Activated T-helper 2 cell treated with anti-CD3 and anti-CD28 coated beads, Interferon-gamma antibody, Interleukin-2, Interleukin-4, amounts not matched to agents 10 μg/mL and 5 μg/mL and 100 μg/mL, durations not matched to agents 14 hours and 24 hours and 36 hours (primary cell): ENCODE measurements around the gene ACER2. TPM values are rescaled to one million over a fixed set of nuclear protein-coding genes. Genes with fewer than 3 reads are reported as not detected.

Experiments
- DNase-seq: peaks from one replicate; pipeline ENCODE4 v3.0.0; 2021; ENCODE audit warnings: low spot score
- H3K27ac Mint-ChIP-seq: one replicate; pipeline ENCODE4 v1.8.0; 2021; ENCODE audit warnings: mixed read lengths
- H3K27me3 Mint-ChIP-seq: one replicate; pipeline ENCODE4 v1.8.0; 2021; ENCODE audit warnings: low read depth, mixed read lengths
- H3K36me3 Mint-ChIP-seq: one replicate; pipeline ENCODE4 v1.8.0; 2021; ENCODE audit warnings: low read depth, mixed read lengths
- H3K4me1 Mint-ChIP-seq: one replicate; pipeline ENCODE4 v1.8.0; 2021; ENCODE audit warnings: low read depth, mixed read lengths
- H3K4me3 Mint-ChIP-seq: one replicate; pipeline ENCODE4 v1.8.0; 2021; ENCODE audit warnings: low read depth, mild to moderate bottlenecking, moderate library complexity, mixed read lengths
- H3K9me3 Mint-ChIP-seq: one replicate; pipeline ENCODE4 v1.8.0; 2021; ENCODE audit warnings: mixed read lengths
- intact Hi-C: fragments of 100-400 bp; cut with micrococcal nuclease; formaldehyde crosslinking; loops from one replicate; pipeline ENCODE4 v1.15.1; 2023
- total RNA-seq: library from RNA; stranded (reverse); gene quantifications from 2 replicates; pipeline ENCODE4 v1.2.3, GENCODE V29; 2022

Gene ACER2
- total RNA-seq, 1 donor from 2014 or later, result 1.0 TPM

DNA sequence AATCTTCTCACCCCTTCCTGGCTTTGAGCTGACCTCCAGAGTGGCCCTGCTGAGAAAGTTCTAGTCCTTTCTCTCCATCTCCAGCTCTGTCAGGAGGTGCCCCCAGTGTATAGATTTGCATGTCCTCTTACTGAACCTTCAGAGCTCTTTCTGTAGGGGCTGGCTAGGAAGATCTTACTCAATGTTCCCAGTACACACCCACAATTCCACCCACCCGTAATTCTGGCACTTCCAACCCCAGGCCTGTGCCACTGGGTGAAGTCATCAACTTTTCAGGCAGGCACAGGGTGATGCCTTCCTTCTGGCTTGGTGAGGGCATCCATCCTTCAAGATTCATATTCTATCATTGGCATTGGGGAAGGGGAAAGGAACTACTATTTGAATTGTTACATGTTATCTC is 75.9 kb downstream of the ACER2 start:
- no peaks in the 10 kb centered on the region for H3K9me3 Mint-ChIP-seq
- H3K27me3 Mint-ChIP-seq, result peaks cover 10% of the 10 kb centered on the region
- H3K4me1 Mint-ChIP-seq, result peaks cover 3% of the 10 kb centered on the region
- H3K27ac Mint-ChIP-seq, result no peak overlapping the region
- H3K36me3 Mint-ChIP-seq, result no peaks in the 10 kb centered on the region
- H3K4me3 Mint-ChIP-seq, result no peak overlapping the region
- intact Hi-C loops, result no loop called here
- DNase-seq, result no peak

DNA sequence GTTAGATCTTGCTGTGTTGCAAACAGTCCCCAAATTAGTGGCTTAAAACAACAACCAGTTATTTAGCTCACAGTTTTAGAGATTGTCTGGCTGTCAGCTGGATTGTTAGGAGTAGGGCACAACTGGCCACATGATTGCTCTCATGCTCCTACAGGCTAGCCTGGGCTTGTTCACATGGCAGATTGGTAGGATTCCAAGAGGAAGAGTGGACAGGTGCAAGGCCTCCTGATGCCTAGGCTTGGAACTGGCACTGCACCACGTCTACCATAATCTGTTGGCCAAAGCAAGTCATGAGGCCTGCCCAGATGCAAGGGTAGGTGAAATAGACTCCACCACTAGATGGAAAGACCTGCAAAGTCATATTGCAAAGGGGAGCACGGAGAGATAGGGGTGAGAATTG is 76.4 kb downstream of the ACER2 start:
- H3K4me1 Mint-ChIP-seq, result peaks cover 3% of the 10 kb centered on the region
- DNase-seq, result no peak
- H3K36me3 Mint-ChIP-seq, result no peaks in the 10 kb centered on the region
- no peaks in the 10 kb centered on the region for H3K9me3 Mint-ChIP-seq
- intact Hi-C loops, result no loop called here
- peaks cover 9% of the 10 kb centered on the region for H3K27me3 Mint-ChIP-seq
- no peak overlapping the region for H3K4me3 Mint-ChIP-seq
- no peak overlapping the region for H3K27ac Mint-ChIP-seq

DNA sequence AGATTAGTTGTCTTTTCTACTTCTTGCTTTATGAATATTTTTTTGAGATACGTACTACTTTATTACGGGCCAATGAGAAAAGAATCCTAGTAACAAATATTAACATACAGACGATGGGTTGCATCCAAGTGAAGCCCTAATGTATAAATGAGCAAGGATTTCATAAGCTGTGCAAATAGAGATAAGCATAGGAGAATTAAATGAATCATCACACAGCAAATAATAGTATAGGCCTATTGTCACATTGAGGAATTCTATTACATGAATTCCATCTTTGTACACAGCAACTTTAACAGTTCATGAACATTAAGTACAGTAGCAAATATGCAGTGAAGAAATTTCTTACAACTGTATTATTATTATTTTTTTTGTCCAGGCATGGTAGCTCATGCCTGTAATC is 78.0 kb downstream of the ACER2 start:
- Mint-ChIP-seq H3K36me3 (no peaks in the 10 kb centered on the region), H3K27ac (no peak overlapping the region), H3K27me3 (peaks cover 10% of the 10 kb centered on the region), H3K4me3 (no peak overlapping the region), H3K4me1 (peaks cover 3% of the 10 kb centered on the region), H3K9me3 (no peaks in the 10 kb centered on the region)
- intact Hi-C loops, result no loop called here
- no peak for DNase-seq

DNA sequence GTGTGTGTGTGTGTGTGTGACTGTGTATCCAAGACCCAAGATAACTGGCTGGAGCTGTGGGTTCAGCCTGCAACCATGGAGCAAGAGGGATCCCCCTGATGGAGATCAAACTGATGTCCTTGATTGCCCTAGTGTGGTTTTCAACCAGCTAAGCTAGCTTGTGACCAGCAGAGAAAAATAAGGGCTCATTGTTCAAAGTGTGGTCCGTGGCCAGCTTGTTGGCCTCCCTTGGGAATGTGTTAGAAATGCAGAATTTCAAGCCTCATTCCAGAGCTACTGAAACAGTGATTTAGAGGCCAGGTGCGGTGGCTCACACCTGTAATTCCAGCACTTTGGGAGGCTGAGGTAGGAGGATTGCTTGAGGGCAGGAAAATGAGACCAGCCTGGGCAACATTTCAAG is 79.9 kb downstream of the ACER2 start:
- peaks cover 5% of the 10 kb centered on the region for H3K27me3 Mint-ChIP-seq
- no peaks in the 10 kb centered on the region for H3K9me3 Mint-ChIP-seq
- no peak for DNase-seq
- H3K4me1 Mint-ChIP-seq, result peaks cover 14% of the 10 kb centered on the region
- no peaks in the 10 kb centered on the region for H3K36me3 Mint-ChIP-seq
- no peak overlapping the region for H3K4me3 Mint-ChIP-seq
- intact Hi-C loops, result no loop called here
- H3K27ac Mint-ChIP-seq, result no peak overlapping the region

DNA sequence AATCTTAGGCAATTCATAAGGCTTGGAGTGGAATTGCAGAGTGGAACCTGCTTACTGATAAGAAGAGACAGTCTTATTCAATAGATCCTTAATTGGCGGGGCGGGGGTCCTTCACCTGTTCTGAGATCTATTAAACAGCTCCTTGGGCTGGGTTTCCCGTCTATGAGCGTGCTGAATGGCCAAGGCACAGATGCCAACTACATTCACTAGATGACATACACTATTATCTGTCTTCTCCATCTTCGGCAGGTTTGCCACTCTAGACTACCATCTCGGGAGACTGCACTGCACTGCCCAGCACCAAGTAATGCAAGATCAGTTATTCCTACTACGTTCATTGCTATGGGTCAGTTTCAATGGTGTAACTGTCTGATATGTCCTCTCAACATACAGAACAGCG is 81.5 kb downstream of the ACER2 start:
- H3K27me3 Mint-ChIP-seq, result peaks cover 5% of the 10 kb centered on the region
- intact Hi-C loops, result no loop called here
- H3K36me3 Mint-ChIP-seq, result no peaks in the 10 kb centered on the region

DNA sequence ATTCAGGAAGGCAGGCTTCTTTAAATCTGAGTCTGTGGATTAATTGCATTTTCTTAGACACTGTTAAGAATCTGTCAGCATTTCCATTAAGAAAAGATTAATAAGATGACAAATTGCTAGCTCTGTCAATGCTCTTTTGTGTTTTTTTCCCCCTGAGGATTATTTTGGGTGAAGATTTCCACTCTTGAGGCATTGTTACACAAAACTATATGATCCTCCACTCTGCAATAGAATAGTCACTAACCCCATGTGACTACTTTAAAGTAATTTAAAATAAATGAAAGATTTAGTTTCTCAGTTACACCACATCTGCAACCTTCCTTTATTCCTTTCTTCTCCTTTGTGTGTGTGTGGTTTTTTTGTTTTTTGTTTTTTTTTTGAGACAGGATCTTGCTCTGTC is 82.0 kb downstream of the ACER2 start:
- intact Hi-C loops, result no loop called here
- H3K27ac Mint-ChIP-seq, result no peak overlapping the region

More for the DNA sequence above, 81.5 kb downstream of the ACER2 start:
- peaks cover 15% of the 10 kb centered on the region for H3K4me1 Mint-ChIP-seq
- no peaks in the 10 kb centered on the region for H3K9me3 Mint-ChIP-seq
- no peak overlapping the region for H3K4me3 Mint-ChIP-seq
- DNase-seq, result no peak
- H3K27ac Mint-ChIP-seq, result no peak overlapping the region

DNA sequence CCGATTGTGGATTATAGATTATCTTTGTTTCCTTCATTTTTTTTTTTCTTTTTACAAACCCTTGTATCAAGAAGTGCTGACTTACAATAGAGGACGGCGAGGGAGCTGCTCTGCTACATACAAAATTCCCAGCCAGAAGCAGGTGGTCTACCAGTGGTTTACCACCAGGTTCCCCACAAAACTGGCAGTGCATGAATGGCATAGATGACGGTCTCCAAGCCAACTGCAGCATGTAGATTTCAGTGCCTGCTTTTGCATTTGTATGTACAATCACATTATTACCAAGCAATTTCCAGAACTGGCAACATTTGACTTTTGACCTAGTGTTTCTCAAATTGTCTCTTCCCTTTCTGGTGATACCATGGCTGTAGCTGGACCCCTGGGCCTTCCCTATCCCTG is 84.0 kb downstream of the ACER2 start:
- peaks cover 15% of the 10 kb centered on the region for H3K4me1 Mint-ChIP-seq
- H3K9me3 Mint-ChIP-seq, result no peaks in the 10 kb centered on the region
- intact Hi-C loops, result loop anchor here (2.0 kb wide), 1 partner anchor 24 kb away; no protein-coding TSS in a partner anchor
- no peak overlapping the region for H3K27ac Mint-ChIP-seq
- no peak for DNase-seq
- no peak overlapping the region for H3K4me3 Mint-ChIP-seq
- H3K27me3 Mint-ChIP-seq, result peaks cover 5% of the 10 kb centered on the region
- no peaks in the 10 kb centered on the region for H3K36me3 Mint-ChIP-seq

More for the DNA sequence above, 82.0 kb downstream of the ACER2 start:
- no peak for DNase-seq
- no peak overlapping the region for H3K4me3 Mint-ChIP-seq
- no peaks in the 10 kb centered on the region for H3K9me3 Mint-ChIP-seq
- no peaks in the 10 kb centered on the region for H3K36me3 Mint-ChIP-seq
- peaks cover 5% of the 10 kb centered on the region for H3K27me3 Mint-ChIP-seq
- H3K4me1 Mint-ChIP-seq, result peaks cover 15% of the 10 kb centered on the region

DNA sequence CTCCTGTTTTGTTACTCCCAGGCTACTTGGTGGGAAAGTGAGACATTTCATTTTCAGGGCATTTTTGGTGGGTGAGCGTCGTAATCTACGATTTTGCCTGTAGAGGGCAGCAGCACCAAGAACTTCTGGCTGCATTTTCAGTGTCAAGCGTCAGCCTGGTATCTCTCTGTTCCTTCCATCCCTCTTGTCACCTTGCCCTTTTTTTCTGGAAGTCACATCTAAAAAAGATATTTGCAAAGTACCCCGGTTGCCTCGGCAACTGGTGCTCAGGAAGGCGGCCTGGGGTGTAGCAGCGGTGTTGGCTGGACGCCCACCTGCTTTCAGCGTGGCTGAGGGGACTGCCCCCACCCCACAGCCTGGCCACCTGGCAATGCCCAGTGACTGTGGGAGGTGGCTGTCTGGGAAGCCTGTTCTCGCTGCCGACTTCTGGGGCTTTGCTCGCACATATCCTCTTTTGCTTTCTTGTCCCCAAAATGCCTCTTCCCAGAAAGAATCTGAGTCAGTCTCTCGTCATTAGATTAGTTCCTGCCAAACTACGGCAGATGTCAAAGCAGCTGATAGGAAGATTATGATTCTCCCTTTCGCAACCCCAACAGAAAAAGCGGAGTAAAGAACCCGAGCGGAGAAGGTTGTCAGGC is 84.5 kb downstream of the ACER2 start:
- peak; percentile 19 for DNase-seq
- H3K27me3 Mint-ChIP-seq, result peaks cover 5% of the 10 kb centered on the region
- H3K9me3 Mint-ChIP-seq, result no peaks in the 10 kb centered on the region
- H3K4me3 Mint-ChIP-seq, result no peak overlapping the region
- H3K4me1 Mint-ChIP-seq, result peaks cover 15% of the 10 kb centered on the region
- intact Hi-C loops, result loop anchor here (2.0 kb wide), 1 partner anchor 24 kb away; no protein-coding TSS in a partner anchor
- H3K27ac Mint-ChIP-seq, result no peak overlapping the region
- no peaks in the 10 kb centered on the region for H3K36me3 Mint-ChIP-seq

DNA sequence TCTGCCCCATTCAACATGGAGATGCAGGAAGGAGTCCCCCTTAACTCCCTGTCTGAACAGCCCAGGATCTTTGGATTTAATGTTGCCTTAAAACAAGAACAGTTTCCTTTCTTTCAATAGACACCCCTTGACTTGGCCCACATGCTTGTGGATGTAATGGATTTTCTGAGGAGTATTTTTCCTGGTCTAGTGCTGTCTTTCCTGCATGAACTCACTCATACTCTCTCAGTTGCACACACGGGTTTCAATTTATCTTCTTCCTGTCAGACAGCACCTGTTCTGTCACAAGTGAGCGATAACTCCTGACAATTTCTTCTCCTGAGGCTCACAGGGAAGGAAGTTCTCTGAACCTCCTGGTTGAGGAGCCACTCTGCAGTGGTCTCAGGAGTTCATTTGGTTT is 85.1 kb downstream of the ACER2 start:
- H3K36me3 Mint-ChIP-seq, result no peaks in the 10 kb centered on the region
- no peak overlapping the region for H3K4me3 Mint-ChIP-seq
- DNase-seq, result no peak
- intact Hi-C loops, result loop anchor here (2.0 kb wide), 1 partner anchor 23 kb away; no protein-coding TSS in a partner anchor
- peaks cover 15% of the 10 kb centered on the region for H3K4me1 Mint-ChIP-seq
- no peaks in the 10 kb centered on the region for H3K9me3 Mint-ChIP-seq
- H3K27ac Mint-ChIP-seq, result no peak overlapping the region
- peaks cover 5% of the 10 kb centered on the region for H3K27me3 Mint-ChIP-seq

DNA sequence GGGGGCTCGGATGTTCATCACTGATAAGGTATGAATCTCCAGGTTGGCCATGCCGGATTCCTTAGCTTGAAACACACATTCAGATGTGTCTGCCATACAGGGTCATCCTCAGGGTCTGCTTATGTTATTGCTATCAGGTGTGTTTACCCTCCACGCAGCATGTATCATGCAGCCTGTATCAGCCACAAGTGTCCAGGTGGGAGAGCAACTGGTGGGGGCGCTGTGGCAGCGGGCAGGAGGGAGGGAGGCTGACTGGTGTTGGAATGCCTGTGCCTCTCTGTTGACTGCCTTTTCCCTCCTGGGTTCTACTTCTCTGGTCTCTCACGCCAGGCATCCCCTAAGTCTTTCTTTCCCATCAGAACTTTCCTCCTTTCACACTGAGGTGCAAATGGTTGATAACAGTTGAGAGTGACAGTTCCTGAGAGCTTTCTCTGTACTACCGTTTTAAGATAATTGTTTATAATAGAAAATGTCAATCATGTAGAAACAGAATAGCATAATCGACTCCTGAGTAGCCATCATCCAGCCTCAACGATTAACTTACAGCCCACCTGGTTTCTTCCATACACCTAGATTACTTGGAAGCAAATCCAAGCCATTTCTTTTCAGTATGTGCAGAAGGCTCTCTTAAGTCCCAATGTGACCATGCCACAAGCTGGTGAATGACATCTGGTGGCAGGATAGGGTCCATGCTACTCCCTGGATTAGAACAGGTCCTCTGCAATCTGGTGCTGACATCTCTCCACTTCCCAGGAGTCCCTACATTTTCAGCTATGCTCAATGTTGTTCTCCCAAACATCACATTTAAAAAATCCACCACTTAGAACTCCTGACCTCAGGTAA is 86.6 kb downstream of the ACER2 start:
- H3K4me3 Mint-ChIP-seq, result no peak overlapping the region
- H3K4me1 Mint-ChIP-seq, result peaks cover 15% of the 10 kb centered on the region
- H3K27me3 Mint-ChIP-seq, result peaks cover 1% of the 10 kb centered on the region
- no peak for DNase-seq
- no peaks in the 10 kb centered on the region for H3K36me3 Mint-ChIP-seq
- no peak overlapping the region for H3K27ac Mint-ChIP-seq
- intact Hi-C loops, result loop anchor here (5.0 kb wide), 1 partner anchor 172 kb away; no protein-coding TSS in a partner anchor
- no peaks in the 10 kb centered on the region for H3K9me3 Mint-ChIP-seq

DNA sequence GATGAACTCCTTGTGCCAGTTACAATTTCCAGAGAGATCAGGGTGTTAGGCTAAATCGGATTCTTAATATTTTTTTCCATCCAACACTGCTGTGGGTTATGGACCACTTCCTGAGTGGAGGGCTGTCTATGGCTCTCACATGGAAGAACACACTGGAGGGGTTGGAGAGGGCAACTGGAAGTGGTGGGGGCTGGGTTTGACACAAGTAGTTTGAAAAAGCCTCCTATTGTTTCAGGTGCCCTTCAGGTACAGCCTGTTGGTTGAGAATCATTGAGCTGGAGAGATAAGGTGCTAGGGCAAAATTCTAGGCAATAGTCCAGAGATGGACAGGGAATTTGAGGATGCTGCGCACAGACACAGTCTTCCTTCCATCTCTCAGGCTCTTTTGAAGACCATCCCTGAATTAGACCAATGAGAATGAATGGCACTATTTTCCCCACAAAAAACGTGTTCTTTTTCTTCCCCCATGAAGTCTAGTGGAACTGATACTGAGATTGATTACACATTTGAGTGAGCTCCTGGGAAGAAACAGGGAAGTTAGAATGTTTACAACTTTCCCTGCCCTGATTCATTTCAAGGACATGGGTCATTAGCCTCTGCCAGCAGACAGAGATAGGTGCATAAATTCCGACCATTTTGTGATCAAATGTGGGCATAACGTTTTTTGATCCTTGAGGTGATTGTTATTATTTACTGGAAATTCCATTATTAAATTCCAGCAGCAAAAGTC is 87.7 kb downstream of the ACER2 start:
- Mint-ChIP-seq H3K27me3 (no peaks in the 10 kb centered on the region), H3K4me3 (no peak overlapping the region), H3K27ac (no peak overlapping the region), H3K36me3 (no peaks in the 10 kb centered on the region), H3K4me1 (peaks cover 15% of the 10 kb centered on the region), H3K9me3 (no peaks in the 10 kb centered on the region)
- intact Hi-C loops, result loop anchor here (5.0 kb wide), 1 partner anchor 171 kb away; no protein-coding TSS in a partner anchor
- DNase-seq, result no peak

DNA sequence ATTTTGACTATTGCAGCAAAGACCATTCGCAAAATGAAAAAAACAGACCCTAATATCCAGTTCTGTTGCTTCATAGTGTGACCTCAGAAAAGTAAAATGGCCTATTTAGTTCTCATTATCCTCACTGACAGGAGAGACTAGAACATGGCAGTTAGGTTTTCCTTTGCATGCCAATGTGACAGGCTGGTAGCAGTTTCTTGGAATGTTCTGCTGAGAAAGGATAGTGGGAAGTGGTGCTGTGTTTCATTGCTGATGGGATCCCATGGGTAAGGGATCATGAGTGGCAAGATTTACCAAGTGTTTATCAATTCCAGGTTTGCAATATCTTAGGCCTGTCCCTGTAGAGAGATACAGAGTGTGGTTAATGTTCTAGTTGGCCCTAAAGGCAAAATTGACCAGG is 88.5 kb downstream of the ACER2 start:
- Mint-ChIP-seq H3K4me1 (peaks cover 15% of the 10 kb centered on the region), H3K27me3 (peaks cover 6% of the 10 kb centered on the region), H3K36me3 (no peaks in the 10 kb centered on the region), H3K27ac (no peak overlapping the region), H3K4me3 (no peak overlapping the region), H3K9me3 (peaks cover 5% of the 10 kb centered on the region)
- no peak for DNase-seq
- intact Hi-C loops, result loop anchor here (5.0 kb wide), 1 partner anchor 170 kb away; no protein-coding TSS in a partner anchor
